T-cell (primary cell): ENCODE results near the gene ARL15. TPM values are rescaled to one million over a fixed set of nuclear protein-coding genes. Genes with fewer than 3 reads are reported as not detected.

Experiments
- ATAC-seq, 4 experiments: fragments of 200-7000 bp in 3 of 4; fragments of 150-1000 bp in 1 of 4; cut with Tn5 transposase; replicated peaks in 1 of 4; 1 replicate in 3 of 4; 2 replicates in 1 of 4; pipeline ENCODE4 v1.10.0; 2021; ENCODE audit warnings: moderate library complexity in 3 of 4, mild to moderate bottlenecking in 2 of 4, moderate number of reproducible peaks in 1 of 4
- CTCF ChIA-PET, 2 donors: fragments of 300-600 bp; sonication (Branson Sonifier 250); formaldehyde crosslinking; loops; one replicate each; lab custom pipeline; 2022; ENCODE audit warnings: antibody characterized with exemption in 2 of 2; lab: Charles Lee
- POLR2A ChIA-PET, 2 donors: fragments of 300-600 bp; sonication (Branson Sonifier 250); formaldehyde crosslinking; loops; one replicate each; lab custom pipeline; 2022; ENCODE audit warnings: antibody characterized with exemption in 2 of 2; lab: Charles Lee
- DNase-seq, 35 experiments: peaks; one replicate each; pipeline versions ENCODE4 v3.0.0 to v3.0.0-alpha.2; 2013 to 2023
- H3K27ac ChIP-seq: one replicate; pipeline ENCODE4 v1.5.1; 2013; ENCODE audit warnings: low read length
- H3K27me3 ChIP-seq, 2 experiments: replicated peaks in 1 of 2; 1 replicate in 1 of 2; 2 replicates in 1 of 2; pipeline versions ENCODE4 v1.6.1 to v1.7.0; 2013; ENCODE audit warnings: low read length in 1 of 2, mixed read lengths in 1 of 2; ENCODE audit not compliant: control insufficient read depth in 2 of 2, insufficient read depth in 2 of 2; ENCODE audit errors: extremely low read depth in 1 of 2
- H3K36me3 ChIP-seq, 2 donors: 1 replicate in 1 of 2; 2 replicates in 1 of 2; pipeline versions ENCODE4 v1.6.1 to v1.7.0; 2013; ENCODE audit warnings: low read length in 1 of 2; ENCODE audit not compliant: control insufficient read depth in 2 of 2, insufficient read depth in 1 of 2; ENCODE audit errors: extremely low read depth in 1 of 2
- H3K4me1 ChIP-seq, 2 experiments: 1 replicate in 1 of 2; 2 replicates in 1 of 2; pipeline versions ENCODE4 v1.6.1 to v1.7.0; 2013; ENCODE audit warnings: low read length in 2 of 2, mixed read lengths in 1 of 2; ENCODE audit not compliant: insufficient read depth in 2 of 2, control insufficient read depth in 1 of 2; ENCODE audit errors: extremely low read depth in 1 of 2
- H3K4me3 ChIP-seq, 2 donors: 1 replicate in 1 of 2; 2 replicates in 1 of 2; pipeline versions ENCODE4 v1.5.1 to v1.7.0; 2013; ENCODE audit warnings: mild to moderate bottlenecking in 2 of 2, low read length in 1 of 2, moderate library complexity in 1 of 2; ENCODE audit not compliant: control insufficient read depth in 1 of 2; ENCODE audit errors: extremely low read depth in 1 of 2
- H3K9me3 ChIP-seq: 2 replicates; pipeline ENCODE4 v1.7.0; 2013
- H3K27ac Mint-ChIP-seq, 2 donors: one replicate each; pipeline ENCODE4 v1.8.0; 2020 to 2021; ENCODE audit warnings: mild to moderate bottlenecking in 2 of 2, mixed read lengths in 2 of 2
- H3K27me3 Mint-ChIP-seq, 2 donors: one replicate each; pipeline ENCODE4 v1.8.0; 2021 to 2022; ENCODE audit warnings: mixed read lengths in 2 of 2
- H3K36me3 Mint-ChIP-seq: one replicate; pipeline ENCODE4 v1.8.0; 2021; ENCODE audit warnings: mixed read lengths
- H3K4me1 Mint-ChIP-seq, 3 donors: one replicate each; pipeline ENCODE4 v1.8.0; 2020 to 2022; ENCODE audit warnings: mixed read lengths in 3 of 3, mild to moderate bottlenecking in 1 of 3
- H3K4me3 Mint-ChIP-seq, 3 donors: one replicate each; pipeline ENCODE4 v1.8.0; 2020 to 2022; ENCODE audit warnings: mild to moderate bottlenecking in 3 of 3, mixed read lengths in 3 of 3, moderate library complexity in 3 of 3
- H3K9me3 Mint-ChIP-seq, 3 donors: one replicate each; pipeline ENCODE4 v1.8.0; 2020 to 2022; ENCODE audit warnings: mixed read lengths in 3 of 3
- WGBS: methylation state at CpG from one replicate; pipeline ENCODE4 v1.1.5; 2013; ENCODE audit warnings: missing lambda C conversion rate; ENCODE audit not compliant: insufficient coverage; 5-methylcytosine and 5-hydroxymethylcytosine counted together
- total RNA-seq, 35 experiments: library from RNA in 6 of 35; stranded (reverse) in 6 of 35; fragments of 120-200 nt in 1 of 35; gene quantifications; one replicate each; pipeline versions ENCODE4 v1.2.1 to v1.2.4 and lab custom pipeline; 2013 to 2026

Gene ARL15
- total RNA-seq, 5 donors from 2014 or later (not counting 1 experiment from before 2014, with no cell fraction given) = 10.7 to 21.6 (median 11.7) TPM

DNA sequence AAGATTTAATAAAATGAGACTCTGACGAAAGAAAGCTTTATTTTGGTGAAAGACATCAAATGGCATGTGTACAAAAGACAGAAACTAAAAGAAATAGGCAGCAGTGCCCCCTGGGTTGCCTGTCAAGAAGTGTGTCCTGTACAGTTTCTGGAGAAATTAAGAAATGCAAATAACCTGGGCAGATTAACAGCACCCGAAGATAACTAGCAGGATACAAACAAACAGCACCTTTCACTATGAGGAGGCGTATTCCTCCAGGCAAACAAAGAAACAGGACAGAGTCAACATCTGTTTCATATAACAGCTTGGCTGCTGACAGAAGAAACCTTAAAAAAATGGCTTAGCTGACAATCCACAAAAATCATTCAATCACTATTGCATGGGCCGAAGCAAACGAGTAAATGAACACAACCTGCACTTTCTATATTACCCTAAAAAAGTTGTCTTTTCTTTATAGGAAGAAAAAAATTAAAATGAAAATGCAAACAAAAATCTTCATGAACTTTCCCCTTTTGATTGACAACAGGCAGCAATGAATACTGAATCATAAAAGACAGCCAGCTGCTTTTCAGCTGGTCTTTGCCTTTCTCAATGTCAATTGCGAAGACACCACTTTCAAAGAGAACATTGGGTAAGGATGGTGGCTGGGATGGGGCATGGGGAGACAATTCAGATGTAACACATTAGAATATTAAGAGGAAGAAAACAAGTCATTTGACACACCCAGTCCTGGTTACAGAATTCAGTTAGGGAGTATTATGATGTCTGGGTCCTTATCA, 162.1 kb downstream of the ARL15 start:
- ATAC-seq (no peak), DNase-seq (no peak)
- POLR2A ChIA-PET = no interaction called here
- Histone ChIP-seq H3K9me3 (no peaks in the 10 kb centered on the region), H3K36me3 (no peaks in the 10 kb centered on the region), H3K27ac (no peak overlapping the region), H3K4me1 (no peaks in the 10 kb centered on the region), H3K27me3 (no peaks in the 10 kb centered on the region), H3K4me3 (no peak overlapping the region)
- Mint-ChIP-seq H3K4me1 (no peaks in the 10 kb centered on the region), H3K4me3 (no peak overlapping the region), H3K36me3 (peaks cover 55% of the 10 kb centered on the region), H3K27me3 (no peaks in the 10 kb centered on the region), H3K27ac (no peak overlapping the region), H3K9me3 (no peaks in the 10 kb centered on the region)
- WGBS = 88% methylated on average over 1 of the region's 6 CpGs
- CTCF ChIA-PET = no interaction called here

DNA sequence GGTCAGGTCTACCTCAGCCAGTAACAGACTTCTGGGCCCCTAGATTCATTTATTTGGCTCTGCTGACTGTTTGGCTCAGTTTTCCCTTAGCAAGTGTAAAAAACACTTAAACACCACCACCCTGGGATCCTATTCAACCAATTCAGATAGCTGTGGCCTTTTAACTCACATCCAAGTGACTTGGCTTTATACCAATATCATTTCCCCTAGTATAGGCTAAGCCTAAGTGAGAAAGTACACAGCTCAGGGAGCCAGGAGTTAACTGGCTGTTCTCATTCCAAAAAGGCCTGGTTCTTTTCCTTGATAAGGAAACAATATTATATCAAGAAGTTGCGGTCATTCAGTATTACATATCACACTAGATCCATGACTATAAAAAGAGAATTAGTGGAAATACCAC, 163.5 kb downstream of the ARL15 start:
- Mint-ChIP-seq H3K4me3 (no peak overlapping the region), H3K36me3 (peaks cover 50% of the 10 kb centered on the region), H3K4me1 (no peaks in the 10 kb centered on the region), H3K9me3 (no peaks in the 10 kb centered on the region), H3K27me3 (no peaks in the 10 kb centered on the region), H3K27ac (no peak overlapping the region)
- no peak for DNase-seq
- H3K27ac ChIP-seq = no peak overlapping the region
- WGBS = no CpG with 5 or more reads among the region's 1 CpG
- H3K9me3 ChIP-seq = no peaks in the 10 kb centered on the region
- no peaks in the 10 kb centered on the region for H3K4me1 ChIP-seq
- H3K36me3 ChIP-seq = no peaks in the 10 kb centered on the region
- ChIA-PET POLR2A (no interaction called here), CTCF (no interaction called here)
- no peak overlapping the region for H3K4me3 ChIP-seq
- H3K27me3 ChIP-seq = no peaks in the 10 kb centered on the region
- ATAC-seq = no peak

DNA sequence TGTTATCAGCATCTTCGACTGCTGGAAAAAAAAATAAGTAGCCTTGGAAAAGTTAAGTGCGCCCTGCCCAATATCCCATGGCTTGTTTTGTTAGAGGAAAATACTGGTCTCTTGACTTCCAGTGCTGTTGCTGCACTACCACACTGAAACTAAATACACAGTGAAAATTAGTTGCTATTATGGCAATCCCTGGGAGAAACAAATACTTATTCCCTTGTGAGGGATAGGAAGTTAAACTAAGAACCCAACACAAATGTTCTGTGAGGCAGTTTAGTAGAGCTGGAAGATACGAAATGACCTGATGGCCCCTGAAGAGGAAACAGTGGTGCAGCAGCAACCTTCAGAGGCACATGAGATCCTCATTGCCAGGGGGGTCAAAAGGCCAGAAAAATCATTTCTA, 164.0 kb downstream of the ARL15 start:
- POLR2A ChIA-PET = no interaction called here
- CTCF ChIA-PET = no interaction called here
- Histone ChIP-seq H3K4me3 (no peak overlapping the region), H3K27me3 (no peaks in the 10 kb centered on the region), H3K9me3 (no peaks in the 10 kb centered on the region), H3K27ac (no peak overlapping the region), H3K4me1 (no peaks in the 10 kb centered on the region), H3K36me3 (no peaks in the 10 kb centered on the region)
- Mint-ChIP-seq H3K9me3 (no peaks in the 10 kb centered on the region), H3K27me3 (no peaks in the 10 kb centered on the region), H3K4me3 (no peak overlapping the region), H3K4me1 (no peaks in the 10 kb centered on the region), H3K27ac (no peak overlapping the region), H3K36me3 (peaks cover 50% of the 10 kb centered on the region)
- DNase-seq (no peak), ATAC-seq (no peak)
- WGBS = no CpG with 5 or more reads among the region's 3 CpGs

DNA sequence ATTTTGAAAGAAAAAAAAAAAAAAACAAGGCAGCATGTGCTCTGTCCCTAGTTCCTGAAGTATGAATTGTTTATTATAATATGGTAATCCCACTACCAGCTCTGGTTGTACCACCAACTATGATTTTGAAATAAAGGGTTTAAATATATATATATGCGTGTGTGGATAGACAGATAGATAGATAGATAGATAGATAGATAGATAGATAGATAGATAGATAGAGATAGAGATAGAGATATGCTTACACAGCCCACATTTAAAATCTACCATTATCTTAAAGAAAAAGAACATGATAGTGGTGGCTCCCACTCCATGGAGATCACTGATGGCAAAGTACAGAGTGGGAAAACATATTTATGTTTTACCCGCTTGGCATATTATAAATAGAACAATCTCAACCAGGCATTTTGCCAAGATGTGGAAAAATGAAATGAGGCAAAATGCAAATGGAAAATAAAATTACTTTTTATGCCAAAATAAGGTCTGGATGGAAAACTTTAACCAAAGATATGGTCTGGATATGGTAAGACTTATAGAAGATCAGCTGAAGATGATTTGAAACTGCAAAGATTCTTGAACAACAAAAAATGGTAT, 170.0 kb downstream of the ARL15 start:
- H3K27me3 ChIP-seq = no peaks in the 10 kb centered on the region
- no peak overlapping the region for H3K27ac Mint-ChIP-seq
- H3K27me3 Mint-ChIP-seq = no peaks in the 10 kb centered on the region
- no peak overlapping the region for H3K27ac ChIP-seq
- ATAC-seq (no peak), DNase-seq (no peak)
- peaks cover 0 to 2% (median 0%) of the 10 kb centered on the region in 3 donors for H3K4me1 Mint-ChIP-seq
- no peaks in the 10 kb centered on the region for H3K36me3 ChIP-seq
- WGBS = no CpG with 5 or more reads among the region's 2 CpGs
- H3K4me3 Mint-ChIP-seq = no peak overlapping the region
- no peaks in the 10 kb centered on the region for H3K9me3 ChIP-seq
- ChIA-PET CTCF (no interaction called here), POLR2A (no interaction called here)
- H3K9me3 Mint-ChIP-seq = no peaks in the 10 kb centered on the region
- no peaks in the 10 kb centered on the region for H3K4me1 ChIP-seq
- no peak overlapping the region for H3K4me3 ChIP-seq
- peaks cover 35% of the 10 kb centered on the region for H3K36me3 Mint-ChIP-seq

DNA sequence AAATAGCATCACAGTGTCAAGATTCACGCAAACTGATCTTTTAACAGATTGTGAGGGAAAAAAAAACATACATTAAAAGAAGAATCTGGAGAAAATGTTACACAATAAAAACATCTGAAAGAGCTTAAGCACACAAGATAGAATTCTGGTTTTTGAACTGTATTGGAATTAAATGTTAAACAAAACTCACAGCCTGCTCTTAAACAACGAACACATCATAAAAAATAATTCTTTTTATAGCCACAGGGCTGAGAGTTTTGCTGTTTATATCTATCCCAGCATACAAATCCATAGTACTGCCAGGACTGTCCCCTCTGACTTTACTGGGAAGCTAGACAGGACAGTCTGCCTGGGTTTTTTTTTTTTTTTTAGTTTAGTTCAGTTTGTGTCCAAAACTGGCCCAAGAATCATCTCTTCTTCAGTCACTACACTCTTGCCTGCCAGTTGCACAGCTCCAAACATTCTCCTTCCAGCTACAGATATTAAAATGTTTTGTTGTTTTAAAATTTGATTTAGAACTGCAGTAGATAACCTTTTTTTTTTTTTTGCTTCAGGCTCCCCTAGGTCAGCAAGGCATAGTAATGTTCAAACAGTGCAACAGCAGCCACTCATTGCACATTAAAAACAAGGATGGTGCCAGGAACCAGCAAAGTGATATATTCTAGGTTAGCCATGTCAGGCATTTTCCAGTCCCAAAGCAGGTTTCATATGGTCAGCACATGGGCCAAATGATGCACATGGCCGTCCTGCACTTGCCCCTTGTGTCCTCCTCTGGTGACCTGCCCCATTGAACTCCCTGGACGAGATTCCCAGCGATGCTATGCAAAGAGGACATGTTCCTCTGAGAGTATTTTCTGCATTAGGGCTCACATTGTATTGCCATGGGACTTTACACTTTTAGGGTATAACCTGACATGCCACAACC, 173.6 kb downstream of the ARL15 start:
- no peak overlapping the region for H3K27ac ChIP-seq
- CTCF ChIA-PET = interaction anchor here in 1 of 2 donors (0.6 kb wide), 1 partner anchor 40 kb away, joined by 3 read pairs; no protein-coding TSS in a partner anchor
- Mint-ChIP-seq H3K36me3 (peaks cover 32% of the 10 kb centered on the region), H3K4me1 (peaks cover 0 to 2% (median 0%) of the 10 kb centered on the region in 3 donors), H3K27ac (no peak overlapping the region), H3K27me3 (no peaks in the 10 kb centered on the region), H3K9me3 (no peaks in the 10 kb centered on the region), H3K4me3 (no peak overlapping the region)
- no peak for ATAC-seq
- 90% methylated on average over 3 of the region's 5 CpGs for WGBS
- DNase-seq = no peak
- no peaks in the 10 kb centered on the region for H3K9me3 ChIP-seq
- H3K4me3 ChIP-seq = no peak overlapping the region
- POLR2A ChIA-PET = interaction anchor here in 1 of 2 donors (0.6 kb wide), 1 partner anchor 268 kb away, joined by 4 read pairs; no protein-coding TSS in a partner anchor
- no peaks in the 10 kb centered on the region for H3K27me3 ChIP-seq
- H3K4me1 ChIP-seq = no peaks in the 10 kb centered on the region
- H3K36me3 ChIP-seq = no peaks in the 10 kb centered on the region

DNA sequence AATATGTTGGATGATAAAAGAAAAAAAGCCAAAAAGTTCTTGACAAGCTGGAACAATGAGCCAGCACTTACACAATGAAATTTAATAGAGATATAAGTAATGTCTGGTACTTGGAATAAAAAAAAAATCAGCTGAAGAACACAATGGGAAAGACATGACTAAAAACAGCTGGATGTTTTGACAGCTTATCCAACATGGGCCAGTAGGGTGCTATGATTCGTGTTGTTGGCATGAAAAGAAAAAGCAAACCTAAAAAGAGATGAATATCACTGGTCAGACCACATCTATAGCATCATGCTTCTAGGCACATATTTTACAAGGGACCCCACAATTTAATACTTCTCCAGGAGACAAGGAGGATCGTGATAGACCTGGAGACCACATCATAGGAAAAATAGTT, 175.3 kb downstream of the ARL15 start:
- no CpG with 5 or more reads among the region's 2 CpGs for WGBS
- ATAC-seq (no peak), DNase-seq (no peak)
- H3K27me3 ChIP-seq = no peaks in the 10 kb centered on the region
- no peak overlapping the region for H3K4me3 ChIP-seq
- no peaks in the 10 kb centered on the region for H3K9me3 Mint-ChIP-seq
- H3K27ac ChIP-seq = no peak overlapping the region
- H3K4me1 ChIP-seq = no peaks in the 10 kb centered on the region
- H3K27me3 Mint-ChIP-seq = no peaks in the 10 kb centered on the region
- no peaks in the 10 kb centered on the region for H3K36me3 ChIP-seq
- no peak overlapping the region for H3K4me3 Mint-ChIP-seq
- peaks cover 0 to 2% (median 0%) of the 10 kb centered on the region in 3 donors for H3K4me1 Mint-ChIP-seq
- H3K9me3 ChIP-seq = no peaks in the 10 kb centered on the region
- H3K36me3 Mint-ChIP-seq = peaks cover 42% of the 10 kb centered on the region
- ChIA-PET CTCF (no interaction called here), POLR2A (no interaction called here)
- no peak overlapping the region for H3K27ac Mint-ChIP-seq
